Measurements from ENCODE around the gene FLAD1.
A peak's percentile ranks its signal among the peaks of the same experiment; 100 is the strongest.

FLAD1 gene

DNA sequence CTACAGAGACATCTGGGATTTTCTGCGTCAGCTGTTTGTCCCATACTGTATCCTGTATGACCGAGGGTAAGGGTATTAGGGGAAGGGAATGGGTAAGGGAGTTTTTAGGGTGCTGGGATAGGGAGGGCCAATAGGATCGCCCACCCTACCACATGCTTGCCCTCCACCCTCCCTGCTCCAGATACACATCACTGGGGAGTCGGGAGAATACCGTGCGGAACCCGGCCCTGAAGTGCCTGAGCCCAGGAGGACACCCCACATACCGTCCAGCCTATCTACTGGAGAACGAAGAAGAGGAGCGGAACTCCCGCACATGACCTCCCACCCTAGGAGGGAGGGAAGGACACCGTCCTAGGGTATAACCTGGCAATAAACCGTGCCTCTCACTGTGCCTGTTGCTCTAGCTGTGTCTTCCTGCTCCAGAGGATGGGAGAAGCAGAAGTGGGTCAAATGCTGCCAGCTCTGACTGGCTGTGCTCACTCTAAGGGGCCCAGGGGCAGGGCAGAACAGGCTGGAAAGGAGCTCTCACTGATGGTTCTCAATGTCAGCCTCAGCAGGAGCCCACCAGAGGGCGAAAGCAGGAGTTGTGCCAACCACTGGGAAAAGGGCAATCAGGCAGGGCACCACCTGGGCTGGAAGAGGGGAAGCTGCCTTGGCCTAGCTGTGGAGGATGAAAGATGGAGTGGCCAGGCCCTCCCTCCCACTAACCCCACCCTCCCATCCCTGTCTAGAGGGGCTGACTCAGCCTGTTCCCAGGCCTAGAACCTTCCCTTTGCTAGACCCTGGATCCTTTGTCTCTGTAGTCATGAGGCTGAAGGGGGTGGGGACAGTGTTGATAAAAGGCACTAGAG lies 9.8 kb downstream of the FLAD1 start:
- DNase-seq = peak; percentile 41

DNA sequence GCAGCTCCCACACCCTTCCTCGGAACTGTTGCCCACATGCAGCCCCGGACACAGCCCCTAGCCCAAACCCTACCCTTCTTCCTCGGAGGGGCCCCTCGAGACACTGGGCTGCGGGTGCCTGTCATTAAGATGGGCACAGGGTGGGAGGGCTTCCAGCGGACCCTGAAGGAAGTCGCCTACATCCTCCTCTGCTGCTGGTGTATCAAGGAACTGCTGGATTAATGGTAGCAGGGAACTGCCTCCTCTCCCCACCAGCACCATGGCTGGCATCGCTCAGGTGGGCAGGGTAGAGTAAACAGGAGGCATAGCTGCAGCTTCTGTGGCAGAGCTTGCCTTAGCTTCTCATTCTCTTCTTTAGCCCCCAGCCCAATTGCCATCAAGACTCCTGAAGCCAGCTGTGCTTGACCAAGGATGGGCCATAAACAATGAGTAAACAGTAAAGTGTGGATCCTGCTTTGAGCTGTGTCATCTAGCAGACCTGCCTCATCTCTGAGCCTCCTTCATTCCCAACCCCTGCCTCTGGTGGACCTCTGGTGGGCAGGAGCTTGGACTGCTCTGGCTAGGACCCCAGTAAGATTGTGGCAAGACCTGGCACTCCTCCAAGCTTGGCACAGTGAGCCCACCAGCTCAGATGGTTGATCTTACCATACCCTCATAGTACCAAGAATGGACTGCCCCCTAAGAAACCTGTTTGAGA lies 10.6 kb downstream of the FLAD1 start, which contains the start of gene LENEP:
Gene LENEP (plus strand): TSS at position 15 of the 697 bp plus-strand sequence. CDS start 22 bp downstream, at position 37.
- DNase-seq = no peak

DNA sequence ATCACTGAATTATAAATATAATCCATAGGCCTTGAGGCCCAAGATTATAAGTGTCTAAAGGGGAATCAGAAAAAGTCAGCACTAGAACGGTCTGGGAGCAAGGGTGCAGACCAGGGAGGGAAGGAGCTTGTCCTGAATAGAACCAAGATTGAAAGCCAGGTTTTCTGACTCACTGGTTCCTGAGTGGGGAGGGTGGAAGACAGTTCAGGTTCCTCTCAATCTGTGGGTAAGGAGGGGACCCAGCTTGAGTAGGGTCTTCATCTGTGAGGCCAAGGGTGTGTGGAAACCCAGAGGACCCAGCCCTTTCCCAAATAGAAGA lies 11.1 kb downstream of the FLAD1 start:
- DNase-seq = no peak

DNA sequence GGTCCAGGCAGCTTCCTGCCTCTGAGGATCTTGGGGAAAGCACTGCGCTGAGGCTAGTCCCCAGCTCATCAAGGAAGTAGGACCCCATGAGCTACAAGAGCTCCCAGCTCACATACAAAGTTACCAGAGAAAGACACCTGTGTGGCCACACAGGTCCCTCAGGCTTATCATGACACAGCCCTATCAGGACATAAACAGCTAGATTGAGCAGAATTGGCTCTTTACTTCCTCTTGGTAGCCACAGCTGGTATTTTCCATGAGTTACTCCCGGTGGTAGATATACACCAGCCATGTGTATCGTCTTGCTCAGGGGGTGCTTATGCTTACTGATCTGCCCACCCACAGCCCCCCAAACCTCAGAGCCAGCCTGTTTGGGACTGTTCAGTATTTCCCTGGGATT lies 11.4 kb downstream of the FLAD1 start:
- no peak for DNase-seq

DNA sequence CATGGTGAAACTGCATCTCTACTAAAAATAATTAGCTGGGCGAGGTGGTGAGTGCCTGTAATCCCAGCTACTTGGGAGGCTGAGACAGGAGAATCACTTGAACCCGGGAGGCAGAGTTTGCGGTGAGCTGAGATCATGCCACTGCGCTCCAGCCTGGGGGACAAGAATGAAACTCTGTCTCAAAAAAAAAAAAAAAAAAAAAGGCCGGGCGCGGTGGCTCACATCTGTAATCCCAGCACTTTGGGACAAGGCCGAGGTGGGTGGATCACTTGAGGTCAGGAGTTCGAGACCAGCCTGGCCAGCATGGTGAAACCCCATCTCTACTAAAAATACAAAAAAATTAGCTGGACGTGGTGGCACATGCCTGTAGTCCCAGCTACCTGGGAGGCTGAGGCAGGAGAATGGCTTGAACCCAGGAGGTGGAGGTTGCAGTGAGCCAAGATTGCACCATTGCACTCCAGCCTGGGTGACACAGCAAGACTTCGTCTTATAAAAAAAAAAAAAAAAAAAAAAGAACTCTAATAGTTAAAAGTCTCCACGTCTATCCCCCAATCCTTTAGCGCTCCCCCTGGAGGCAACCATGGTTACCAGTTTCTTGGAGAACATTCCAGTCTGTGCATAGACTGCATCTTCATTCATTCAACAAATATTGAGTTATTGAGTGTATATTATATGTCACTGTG lies 12.3 kb downstream of the FLAD1 start:
- peak; percentile 79 for DNase-seq

GRCh38 chr1:154996966-154997701 lies 14.0 kb downstream of the FLAD1 start:
- no peak for DNase-seq

DNA sequence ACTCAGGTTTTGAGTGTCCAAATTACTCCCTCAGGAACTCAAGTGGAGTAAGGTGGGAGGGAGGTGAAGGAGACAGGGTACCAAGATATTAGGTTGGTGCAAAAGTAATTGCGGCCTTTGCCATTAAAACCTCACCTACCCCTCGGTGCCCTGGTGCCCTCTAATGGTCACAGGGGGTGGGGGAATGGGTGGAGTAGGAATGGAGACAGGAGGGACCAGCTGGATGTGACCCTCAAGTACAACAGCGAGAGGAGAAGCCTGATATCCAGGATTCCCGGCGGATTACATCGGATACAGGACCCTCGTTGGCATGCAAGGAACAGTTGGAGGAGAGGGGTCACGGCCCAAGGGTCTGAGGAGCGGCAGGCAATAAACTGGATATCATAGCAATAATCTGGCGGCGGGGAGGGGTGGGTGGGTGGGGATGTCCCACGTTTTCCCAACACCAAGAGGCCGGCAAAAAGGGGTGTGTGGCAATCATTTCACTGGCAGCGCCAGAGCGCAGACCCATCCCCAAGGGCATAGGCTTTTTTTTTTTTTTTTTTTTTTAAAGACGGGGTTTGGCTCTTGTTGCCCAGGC lies 15.1 kb downstream of the FLAD1 start:
- no peak for DNase-seq

- peak; percentile 75 for DNase-seq
Measured at GRCh38 chr1:154998818-154999570, 15.8 kb downstream of the FLAD1 start.

GRCh38 chr1:154999571-155000410 lies 16.6 kb downstream of the FLAD1 start:
- no peak for DNase-seq

DNA sequence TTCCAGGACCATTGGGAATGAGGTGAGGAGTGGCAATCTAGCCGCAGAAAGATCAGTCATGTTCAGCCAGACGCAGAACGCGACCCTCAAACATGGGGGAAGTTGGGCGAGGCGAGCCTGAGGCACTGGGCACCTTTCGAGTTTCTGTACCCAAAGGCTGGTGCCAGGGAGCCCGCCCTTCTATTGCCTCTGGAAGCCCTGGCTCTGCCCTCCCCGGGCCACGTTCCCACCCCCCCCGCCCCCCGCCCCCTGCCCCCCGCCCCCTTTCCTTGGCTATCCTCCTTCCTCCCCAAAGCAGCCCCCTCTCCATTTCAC lies 17.2 kb downstream of the FLAD1 start:
- DNase-seq = no peak

DNA sequence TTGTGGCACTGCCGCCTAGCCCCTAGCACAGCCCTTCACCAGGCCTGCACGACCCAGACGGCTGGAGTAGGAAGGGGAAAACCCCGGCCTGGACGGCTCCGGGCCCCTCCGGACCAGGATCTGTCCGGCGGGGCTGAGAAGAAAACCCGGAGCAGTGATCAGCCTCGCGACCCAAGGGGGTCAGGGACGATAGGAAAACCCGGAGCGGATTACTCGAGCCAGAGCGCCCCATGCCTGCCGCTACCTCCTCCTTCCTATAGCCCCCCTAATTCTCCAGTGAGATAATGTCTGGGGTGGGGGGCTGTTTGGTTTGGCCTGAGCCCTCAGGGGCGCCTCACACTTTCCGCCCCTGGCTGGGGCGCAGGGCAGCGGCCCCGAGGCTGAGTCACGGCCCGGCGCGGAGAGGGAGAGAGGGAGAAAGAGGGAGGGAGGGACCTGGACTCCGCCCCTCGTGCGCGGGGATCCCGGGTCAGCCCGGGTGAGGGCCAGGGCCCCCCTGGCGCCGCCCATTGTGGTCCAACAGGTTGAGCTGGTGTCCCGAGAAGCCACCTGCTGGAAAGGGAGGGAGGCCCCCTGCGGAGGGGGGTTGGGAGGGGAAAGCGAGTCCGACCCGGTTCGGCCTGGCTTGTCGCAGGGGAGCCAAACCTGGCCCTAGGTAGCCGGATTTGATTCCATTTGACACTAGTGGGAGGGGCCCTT lies 17.7 kb downstream of the FLAD1 start:
- peak; percentile 86 for DNase-seq

GRCh38 chr1:155001425-155001674 lies 18.2 kb downstream of the FLAD1 start:
- no peak for DNase-seq

DNA sequence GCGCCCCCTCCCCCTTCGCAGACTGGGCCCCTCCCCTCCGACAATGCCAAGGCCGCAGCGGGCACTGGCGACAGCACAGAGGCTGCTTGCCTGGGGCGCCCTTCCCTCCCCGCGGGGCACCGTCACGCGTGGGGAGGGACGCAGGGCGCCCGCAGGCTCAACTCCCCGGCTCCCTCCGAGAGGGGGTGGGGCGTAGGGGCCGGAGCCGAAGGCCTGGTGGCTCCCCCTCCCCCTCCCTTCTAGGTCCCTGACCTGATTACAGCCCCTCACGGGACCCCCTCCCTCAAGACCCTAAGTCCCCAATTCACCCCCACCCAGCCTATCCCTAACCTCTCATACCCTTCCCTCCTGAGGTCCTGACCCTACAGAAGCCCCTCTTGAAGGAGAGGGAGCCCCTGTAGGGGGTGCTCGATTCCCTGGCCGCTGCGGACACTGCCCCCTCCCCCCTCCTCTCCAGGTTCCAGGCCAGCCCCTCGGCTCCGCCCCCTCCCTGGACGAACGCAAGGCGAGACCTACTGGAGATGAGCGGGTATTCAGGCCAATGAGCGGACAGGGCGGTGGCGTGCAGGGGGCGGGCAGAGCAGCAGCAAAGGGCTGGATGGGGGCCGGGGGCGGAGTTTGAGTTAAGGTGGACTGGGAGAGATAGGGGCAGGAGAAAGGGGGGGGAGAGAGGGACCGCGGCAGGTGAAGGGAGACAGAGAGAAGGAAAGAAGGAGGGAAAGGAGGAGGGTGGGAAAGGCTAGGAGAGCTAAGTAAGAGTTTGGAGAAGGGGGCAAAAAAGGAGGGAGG lies 18.7 kb downstream of the FLAD1 start:
- DNase-seq = peak; percentile 99

DNA sequence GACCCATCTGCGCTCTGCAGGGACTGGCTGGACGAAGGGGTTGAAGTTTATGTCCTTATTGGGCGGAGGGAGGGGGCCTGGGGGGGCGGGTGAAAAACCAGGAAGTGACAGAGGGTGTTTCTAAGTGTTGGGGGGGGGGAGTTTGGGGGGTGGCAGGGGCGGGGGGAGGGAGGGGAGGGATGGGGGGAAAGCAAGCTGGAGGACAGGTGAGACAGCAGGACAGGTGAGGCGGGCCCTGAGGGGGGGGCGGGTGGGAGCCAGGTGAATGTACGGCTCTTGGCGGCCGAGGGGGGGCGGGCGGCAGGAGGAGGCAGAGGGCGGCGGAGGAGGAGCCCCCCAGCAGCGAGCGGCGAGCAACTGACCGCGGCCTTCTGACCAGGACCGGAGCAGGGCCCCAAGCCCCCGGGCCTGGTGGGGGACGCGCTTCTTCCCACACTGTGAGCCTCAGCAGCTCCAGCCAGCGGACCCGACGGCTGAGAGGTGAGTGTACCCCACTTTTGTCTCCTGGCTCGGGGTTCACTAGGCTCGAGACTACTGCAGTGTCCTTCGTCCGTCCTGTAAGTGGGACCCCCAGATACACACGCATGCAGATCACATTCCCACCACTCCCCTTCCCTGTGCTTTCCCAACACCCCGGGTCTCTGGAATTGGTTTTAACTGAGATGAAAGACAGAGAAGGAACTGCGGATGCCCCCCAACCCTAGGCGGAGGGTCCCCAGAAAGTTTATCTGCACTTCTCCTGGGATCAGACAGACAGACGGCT lies 19.5 kb downstream of the FLAD1 start, which contains the start of gene ZBTB7B:
Gene ZBTB7B (plus strand): TSS at position 339 of the 763 bp plus-strand sequence. CDS start 11,859 bp downstream, outside the sequence.
- DNase-seq = no peak

DNA sequence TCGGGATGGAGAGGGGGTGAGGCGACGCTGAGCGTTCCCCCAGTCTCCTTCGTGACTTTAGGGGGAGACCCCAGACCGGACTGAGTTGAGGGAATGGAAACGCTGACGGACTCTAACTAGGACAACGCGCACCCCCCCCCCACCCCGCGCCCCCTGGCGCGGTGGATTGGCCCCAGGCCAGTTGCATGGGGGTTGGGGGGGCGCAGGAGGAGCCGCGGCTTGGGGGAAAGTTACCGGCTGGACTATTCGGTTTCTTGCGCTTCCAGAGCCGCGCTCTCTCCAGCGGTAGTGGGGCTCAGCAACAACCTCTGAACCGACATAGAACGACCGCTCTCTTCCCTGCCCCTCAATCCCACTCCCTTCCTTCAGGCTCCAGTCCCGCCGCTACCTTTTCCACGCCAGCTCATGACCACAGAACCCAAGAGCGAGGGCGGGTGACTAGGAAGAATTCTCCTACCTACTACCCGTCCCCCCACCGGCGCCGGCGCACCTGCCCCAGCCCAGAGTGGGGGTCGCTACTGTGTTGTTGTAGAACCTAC lies 20.2 kb downstream of the FLAD1 start:
- DNase-seq = no peak

DNA sequence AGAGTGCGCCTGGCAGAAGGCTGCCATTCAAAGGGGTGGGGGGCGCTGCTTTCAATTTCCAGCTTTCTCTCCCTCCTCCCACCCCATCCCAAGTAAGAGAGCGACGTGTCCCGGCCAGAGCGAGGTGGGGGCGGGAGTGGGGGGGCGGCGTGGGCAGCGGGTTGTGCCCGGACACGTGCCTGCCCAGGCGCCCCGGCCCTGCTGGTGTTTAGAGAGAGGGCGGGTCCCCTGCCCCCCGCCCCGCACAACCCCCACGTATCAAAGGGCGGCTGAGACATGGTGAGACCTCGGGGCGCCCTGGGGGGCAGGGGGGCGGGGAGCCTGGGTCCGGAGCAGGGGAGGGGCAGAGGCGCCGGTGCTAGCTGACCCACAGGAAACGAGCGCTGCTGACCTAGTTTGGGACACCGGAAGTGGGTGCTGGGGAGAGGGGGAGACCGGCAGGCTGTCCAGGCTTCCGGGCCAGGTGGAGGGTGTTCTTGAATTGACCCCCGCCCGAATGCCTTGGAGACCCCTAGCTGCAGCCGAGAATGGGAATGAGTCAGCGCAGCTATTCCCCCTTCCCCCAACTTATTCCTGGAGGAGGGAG lies 20.7 kb downstream of the FLAD1 start:
- peak; percentile 40 for DNase-seq

- no peak for DNase-seq
Measured at GRCh38 chr1:155004352-155005075, 21.4 kb downstream of the FLAD1 start.
